Neural crest cell (in vitro differentiated cells): ENCODE data around the gene MAK. TPM values are rescaled to one million over a fixed set of nuclear protein-coding genes. Genes with fewer than 3 reads are reported as not detected.

Experiments used
- DNase-seq: peaks from one replicate; pipeline ENCODE4 v3.0.0; 2021; ENCODE audit warnings: low read depth, mixed read lengths, low spot score
- H3K27ac Mint-ChIP-seq: one replicate; pipeline ENCODE4 v1.8.0; 2021; ENCODE audit warnings: mild to moderate bottlenecking, mixed read lengths; ENCODE audit not compliant: unreplicated experiment
- H3K27me3 Mint-ChIP-seq: 2 replicates; pipeline ENCODE4 v1.8.0; 2021; ENCODE audit warnings: low read depth, mild to moderate bottlenecking, mixed read lengths
- H3K36me3 Mint-ChIP-seq: 2 replicates; pipeline ENCODE4 v1.8.0; 2021; ENCODE audit warnings: low read depth, mild to moderate bottlenecking, mixed read lengths
- H3K4me1 Mint-ChIP-seq: 2 replicates; pipeline ENCODE4 v1.8.0; 2021; ENCODE audit warnings: mixed read lengths
- H3K4me3 Mint-ChIP-seq: one replicate; pipeline ENCODE4 v1.8.0; 2021; ENCODE audit warnings: mild to moderate bottlenecking, mixed read lengths
- H3K9me3 Mint-ChIP-seq: 2 replicates; pipeline ENCODE4 v1.8.0; 2021; ENCODE audit warnings: mixed read lengths
- CTCF ChIP-seq: fragments of 200-600 bp; sonication (generic); conservative IDR thresholded peaks from 2 replicates; pipeline ENCODE4 v1.5.0; 2021; ENCODE audit warnings: antibody characterized with exemption, mild to moderate bottlenecking
- total RNA-seq: library from RNA; stranded (reverse); gene quantifications from 2 replicates; pipeline ENCODE4 v1.2.1, GENCODE V29; 2021

Gene MAK
- total RNA-seq, 1 donor from 2014 or later: 0.93 TPM

- no peak overlapping the region for H3K4me3 Mint-ChIP-seq
- no peak overlapping the region for H3K27ac Mint-ChIP-seq
- TF ChIP-seq CTCF: no peak
- DNase-seq: no peak
- H3K4me1 Mint-ChIP-seq: peaks cover 29% of the 10 kb centered on the region
- peaks cover 2% of the 10 kb centered on the region for H3K9me3 Mint-ChIP-seq
- no peaks in the 10 kb centered on the region for H3K27me3 Mint-ChIP-seq
- peaks cover 3% of the 10 kb centered on the region for H3K36me3 Mint-ChIP-seq
These were observed 118.4 kb downstream of the MAK start for GRCh38 chr6:10719964-10720264.

GRCh38 chr6:10719296-10719963 lies 118.9 kb downstream of the MAK start:
- no peaks in the 10 kb centered on the region for H3K27me3 Mint-ChIP-seq
- H3K4me3 Mint-ChIP-seq: no peak overlapping the region
- peaks cover 3% of the 10 kb centered on the region for H3K36me3 Mint-ChIP-seq
- H3K9me3 Mint-ChIP-seq: peaks cover 2% of the 10 kb centered on the region
- peaks cover 25% of the 10 kb centered on the region for H3K4me1 Mint-ChIP-seq
- no peak for TF ChIP-seq CTCF
- DNase-seq: no peak
- no peak overlapping the region for H3K27ac Mint-ChIP-seq

- no peak for TF ChIP-seq CTCF
- Mint-ChIP-seq H3K36me3 (peaks cover 3% of the 10 kb centered on the region), H3K4me1 (no peaks in the 10 kb centered on the region), H3K27me3 (no peaks in the 10 kb centered on the region), H3K4me3 (no peak overlapping the region), H3K9me3 (no peaks in the 10 kb centered on the region), H3K27ac (peak overlapping the region; percentile 76)
- no peak for DNase-seq
These were observed 124.4 kb downstream of the MAK start for GRCh38 chr6:10713962-10714361.

Other genes starting within 250 kb of the MAK start
- gene C6orf52, start 143.9 kb downstream of the MAK start, total RNA-seq: 5.3 and 8.2 TPM in 2 replicates
- gene PAK1IP1, start 143.6 kb downstream of the MAK start, total RNA-seq: 21.6 and 25.4 TPM in 2 replicates
- gene TMEM14C, start 115.5 kb downstream of the MAK start, total RNA-seq: 88.3 and 90.5 TPM in 2 replicates
- 80.8 and 81.5 TPM in 2 replicates for gene TMEM14B, start 90.7 kb downstream of the MAK start, total RNA-seq
- gene GCM2, start 43.5 kb upstream of the MAK start, total RNA-seq: not detected in 2 replicates
- gene SYCP2L, start 48.5 kb upstream of the MAK start, total RNA-seq: 5.6 and 9.9 TPM in 2 replicates
- 12.8 and 13.8 TPM in 2 replicates for gene ELOVL2, start 205.8 kb upstream of the MAK start, total RNA-seq